Osteocyte (in vitro differentiated cells): ENCODE data around the gene CCNL2. TPM values are rescaled to one million over a fixed set of nuclear protein-coding genes. Genes with fewer than 3 reads are reported as not detected.
"Not testable (repeated sequence)": the region's sequence is repeated elsewhere in the genome, so short reads cannot be mapped to it uniquely, and the experiment has no call there.

Experiments
- DNase-seq: peaks from one replicate; pipeline ENCODE4 v3.0.0; 2021; ENCODE audit warnings: mixed read lengths; ENCODE audit not compliant: unreplicated experiment; ENCODE audit errors: extremely low spot score
- H3K27ac Mint-ChIP-seq: one replicate; pipeline ENCODE4 v1.8.0; 2021; ENCODE audit warnings: mild to moderate bottlenecking, mixed read lengths; ENCODE audit not compliant: unreplicated experiment
- H3K27me3 Mint-ChIP-seq: one replicate; pipeline ENCODE4 v1.8.0; 2021; ENCODE audit warnings: mixed read lengths; ENCODE audit not compliant: unreplicated experiment
- H3K36me3 Mint-ChIP-seq: one replicate; pipeline ENCODE4 v1.8.0; 2021; ENCODE audit warnings: mixed read lengths; ENCODE audit not compliant: unreplicated experiment
- H3K4me1 Mint-ChIP-seq: one replicate; pipeline ENCODE4 v1.8.0; 2021; ENCODE audit warnings: mixed read lengths; ENCODE audit not compliant: unreplicated experiment
- H3K4me3 Mint-ChIP-seq: one replicate; pipeline ENCODE4 v1.8.0; 2021; ENCODE audit warnings: mild to moderate bottlenecking, moderate library complexity, mixed read lengths; ENCODE audit not compliant: unreplicated experiment
- H3K9me3 Mint-ChIP-seq: one replicate; pipeline ENCODE4 v1.8.0; 2021; ENCODE audit warnings: mixed read lengths; ENCODE audit not compliant: unreplicated experiment
- CTCF ChIP-seq: fragments of 200-600 bp; sonication (generic); IDR thresholded peaks from 2 replicates; pipeline ENCODE4 v1.5.0; 2021; ENCODE audit warnings: antibody characterized with exemption, mild to moderate bottlenecking, moderate library complexity
- total RNA-seq: library from RNA; stranded (reverse); gene quantifications from 2 replicates; pipeline ENCODE4 v1.2.1, GENCODE V29; 2021

Gene CCNL2
- total RNA-seq, 1 donor from 2014 or later, result 262 TPM

- TF ChIP-seq CTCF, result no peak
- Mint-ChIP-seq H3K4me1 (no peaks in the 10 kb centered on the region), H3K27me3 (no peaks in the 10 kb centered on the region), H3K9me3 (no peaks in the 10 kb centered on the region), H3K27ac (no peak overlapping the region), H3K36me3 (no peaks in the 10 kb centered on the region), H3K4me3 (no peak overlapping the region)
- DNase-seq, result no peak
These were observed 19.6 kb upstream of the CCNL2 start for GRCh38 chr1:1418464-1419362.

GRCh38 chr1:1417825-1418463 lies 18.8 kb upstream of the CCNL2 start:
- H3K27ac Mint-ChIP-seq, H3K36me3 Mint-ChIP-seq, H3K4me3 Mint-ChIP-seq, DNase-seq, H3K4me1 Mint-ChIP-seq, H3K27me3 Mint-ChIP-seq, H3K9me3 Mint-ChIP-seq: not testable (repeated sequence)

- H3K4me1 Mint-ChIP-seq, H3K4me3 Mint-ChIP-seq, H3K27me3 Mint-ChIP-seq, DNase-seq, H3K36me3 Mint-ChIP-seq, H3K27ac Mint-ChIP-seq, H3K9me3 Mint-ChIP-seq: not testable (repeated sequence)
These were observed 18.3 kb upstream of the CCNL2 start for GRCh38 chr1:1417396-1417795.

GRCh38 chr1:1415751-1416150 lies 16.6 kb upstream of the CCNL2 start:
- peaks cover 7% of the 10 kb centered on the region for H3K9me3 Mint-ChIP-seq
- no peaks in the 10 kb centered on the region for H3K4me1 Mint-ChIP-seq
- H3K4me3 Mint-ChIP-seq, result no peak overlapping the region
- TF ChIP-seq CTCF, result no peak
- no peaks in the 10 kb centered on the region for H3K27me3 Mint-ChIP-seq
- H3K36me3 Mint-ChIP-seq, result no peaks in the 10 kb centered on the region
- H3K27ac Mint-ChIP-seq, result no peak overlapping the region
- DNase-seq, result no peak

GRCh38 chr1:1412311-1412902 lies 13.3 kb upstream of the CCNL2 start:
- not testable (repeated sequence) for H3K36me3 Mint-ChIP-seq, H3K27me3 Mint-ChIP-seq, H3K4me3 Mint-ChIP-seq, H3K27ac Mint-ChIP-seq, H3K9me3 Mint-ChIP-seq, DNase-seq
- peaks cover 15% of the 10 kb centered on the region for H3K4me1 Mint-ChIP-seq

GRCh38 chr1:1411626-1412025 lies 12.5 kb upstream of the CCNL2 start:
- no peak overlapping the region for H3K4me3 Mint-ChIP-seq
- H3K27ac Mint-ChIP-seq, result no peak overlapping the region
- no peaks in the 10 kb centered on the region for H3K36me3 Mint-ChIP-seq
- no peak for DNase-seq
- no peaks in the 10 kb centered on the region for H3K27me3 Mint-ChIP-seq
- peaks cover 18% of the 10 kb centered on the region for H3K4me1 Mint-ChIP-seq
- H3K9me3 Mint-ChIP-seq, result peaks cover 7% of the 10 kb centered on the region
- no peak for TF ChIP-seq CTCF

GRCh38 chr1:1410238-1410637 lies 11.1 kb upstream of the CCNL2 start:
- not testable (repeated sequence) for H3K4me3 Mint-ChIP-seq, H3K27ac Mint-ChIP-seq

More at GRCh38 chr1:1410238-1410637, 11.1 kb upstream of the CCNL2 start:
- H3K4me1 Mint-ChIP-seq, result peaks cover 24% of the 10 kb centered on the region
- H3K36me3 Mint-ChIP-seq, H3K9me3 Mint-ChIP-seq, H3K27me3 Mint-ChIP-seq, DNase-seq: not testable (repeated sequence)
